ENCODE measurements around the gene PES1. TPM values are rescaled to one million over a fixed set of nuclear protein-coding genes. Genes with fewer than 3 reads are reported as not detected.
A peak's percentile ranks its signal among the peaks of the same experiment; 100 is the strongest.
"Not testable (repeated sequence)": the region's sequence is repeated elsewhere in the genome, so short reads cannot be mapped to it uniquely, and the experiment has no call there.

Gene PES1
- 10 to 100 TPM in 11 of 12 donors, not detected in 1; 40.9 to 58.0 (median 44.8) TPM for polyA plus RNA-seq (ENCODE audit: insufficient read length in 12 of 12)
- long read RNA-seq, donor 1, transcript PES1-202 (15 exons, 2,295 nt): major isoform, 6 of 13 reads
- long read RNA-seq, donor 1, partial matches to known transcripts: 0 of 13 reads
- long read RNA-seq, donor 1, other reads (novel, unspliced or antisense): 0 of 13 reads
- long read RNA-seq, donor 2, transcript PES1-202 (15 exons, 2,295 nt): major isoform, 6 of 11 reads
- long read RNA-seq, donor 2, partial matches to known transcripts: 0 of 11 reads
- long read RNA-seq, donor 2, other reads (novel, unspliced or antisense): 0 of 11 reads
- long read RNA-seq, donor 3, transcript PES1-202 (15 exons, 2,295 nt): major isoform, 6 of 8 reads
- long read RNA-seq, donor 3, partial matches to known transcripts: 0 of 8 reads
- long read RNA-seq, donor 3, other reads (novel, unspliced or antisense): 0 of 8 reads
- long read RNA-seq, donor 4: 0 reads
- long read RNA-seq, donor 5, transcript PES1-202 (15 exons, 2,295 nt): major isoform, 10 of 10 reads
- long read RNA-seq, donor 5, partial matches to known transcripts: 0 of 10 reads
- long read RNA-seq, donor 5, other reads (novel, unspliced or antisense): 0 of 10 reads
- long read RNA-seq, donor 6, partial matches to known transcripts: 0 of 1 reads
- long read RNA-seq, donor 6, other reads (novel, unspliced or antisense): 0 of 1 reads
- long read RNA-seq, donor 7, partial matches to known transcripts: 0 of 6 reads
- long read RNA-seq, donor 7, other reads (novel, unspliced or antisense): 0 of 6 reads
- long read RNA-seq, donor 8, transcript PES1-202 (15 exons, 2,295 nt): major isoform, 13 of 22 reads
- long read RNA-seq, donor 8, partial matches to known transcripts: 0 of 22 reads
- long read RNA-seq, donor 8, other reads (novel, unspliced or antisense): 8 of 22 reads
- long read RNA-seq, donor 9, partial matches to known transcripts: 0 of 7 reads
- long read RNA-seq, donor 9, other reads (novel, unspliced or antisense): 0 of 7 reads
- long read RNA-seq, donor 10, transcript PES1-202 (15 exons, 2,295 nt): major isoform, 6 of 6 reads
- long read RNA-seq, donor 10, partial matches to known transcripts: 0 of 6 reads
- long read RNA-seq, donor 10, other reads (novel, unspliced or antisense): 0 of 6 reads
- long read RNA-seq, donor 11, transcript PES1-202 (15 exons, 2,295 nt): major isoform, 7 of 11 reads
- long read RNA-seq, donor 11, partial matches to known transcripts: 0 of 11 reads
- long read RNA-seq, donor 11, other reads (novel, unspliced or antisense): 0 of 11 reads

DNA sequence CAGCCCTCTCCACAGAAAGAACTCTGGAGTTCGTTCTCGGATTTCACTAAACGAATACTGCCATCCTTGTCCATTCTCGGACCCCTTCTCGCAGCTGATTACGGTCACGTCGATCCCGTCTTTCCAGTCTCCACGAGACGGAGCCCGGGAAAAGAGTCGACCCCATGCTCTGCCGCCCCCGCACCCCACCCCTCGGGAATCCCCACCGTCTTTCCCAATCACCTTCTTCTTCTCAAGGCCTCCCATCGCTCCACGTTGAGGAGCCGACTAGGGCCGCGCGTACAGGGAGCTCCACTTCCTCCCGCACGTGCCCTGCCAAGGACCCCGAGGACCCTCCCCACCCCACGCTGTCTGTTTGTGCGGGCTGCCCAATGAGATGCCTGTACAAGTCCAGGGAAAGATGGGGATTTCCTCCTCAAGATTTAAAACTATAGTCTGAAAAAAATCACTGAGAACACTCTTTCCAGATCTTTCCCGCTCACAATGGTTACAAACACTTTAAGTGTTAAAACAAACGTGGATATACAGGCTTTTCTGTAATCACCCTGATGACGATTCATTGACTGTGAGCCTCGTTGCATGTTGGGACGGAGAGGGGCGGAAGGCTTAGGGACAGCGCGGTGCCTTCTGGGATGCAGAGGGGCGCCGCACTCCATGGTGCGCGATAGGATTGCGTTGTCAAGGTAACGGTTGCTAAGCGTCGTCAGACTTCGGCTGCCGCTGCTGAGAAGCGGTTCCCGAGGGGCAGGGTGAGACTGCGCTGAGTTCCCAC, at the start of gene PES1:
PES1 (minus strand) TSS at position 323 of the 772 bp plus-strand sequence; CDS start at position 246, 77 bp downstream.
- DNase-seq: peak; percentile 99

GRCh38 chr22:30640839-30641430, 49.2 kb upstream of the PES1 start:
- DNase-seq: no peak

GRCh38 chr22:30640361-30640760, 48.7 kb upstream of the PES1 start:
- no peak for DNase-seq

DNA sequence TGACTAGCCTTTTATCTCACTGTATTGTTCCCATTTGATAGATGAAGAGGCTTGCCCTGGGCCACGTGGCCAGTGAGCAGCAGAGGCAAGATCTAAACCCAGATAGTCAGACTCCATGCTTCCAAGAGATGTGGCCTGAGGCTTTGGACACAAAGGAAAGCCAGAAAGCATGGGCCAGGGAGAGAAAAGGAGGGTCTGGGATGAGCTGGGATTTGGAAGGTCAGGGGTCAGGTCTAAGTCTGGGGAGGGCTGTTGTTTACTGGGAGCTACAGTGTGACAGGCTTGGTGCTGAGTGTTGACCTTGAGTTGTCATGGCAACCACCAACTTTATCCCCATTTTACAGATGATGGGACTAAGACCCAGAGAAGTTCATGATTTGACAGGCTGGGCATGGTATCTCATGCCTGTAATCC, 46.0 kb upstream of the PES1 start:
- DNase-seq: no peak

- no peak for DNase-seq
These were observed 44.7 kb upstream of the PES1 start for GRCh38 chr22:30636226-30637077.

- peak; percentile 86 for DNase-seq
These were observed 43.8 kb upstream of the PES1 start, which contains the start of gene SLC35E4 for GRCh38 chr22:30635273-30636225. Gene SLC35E4 (plus strand): TSS chr22:30635781. CDS start chr22:30636451, 670 bp downstream.

DNA sequence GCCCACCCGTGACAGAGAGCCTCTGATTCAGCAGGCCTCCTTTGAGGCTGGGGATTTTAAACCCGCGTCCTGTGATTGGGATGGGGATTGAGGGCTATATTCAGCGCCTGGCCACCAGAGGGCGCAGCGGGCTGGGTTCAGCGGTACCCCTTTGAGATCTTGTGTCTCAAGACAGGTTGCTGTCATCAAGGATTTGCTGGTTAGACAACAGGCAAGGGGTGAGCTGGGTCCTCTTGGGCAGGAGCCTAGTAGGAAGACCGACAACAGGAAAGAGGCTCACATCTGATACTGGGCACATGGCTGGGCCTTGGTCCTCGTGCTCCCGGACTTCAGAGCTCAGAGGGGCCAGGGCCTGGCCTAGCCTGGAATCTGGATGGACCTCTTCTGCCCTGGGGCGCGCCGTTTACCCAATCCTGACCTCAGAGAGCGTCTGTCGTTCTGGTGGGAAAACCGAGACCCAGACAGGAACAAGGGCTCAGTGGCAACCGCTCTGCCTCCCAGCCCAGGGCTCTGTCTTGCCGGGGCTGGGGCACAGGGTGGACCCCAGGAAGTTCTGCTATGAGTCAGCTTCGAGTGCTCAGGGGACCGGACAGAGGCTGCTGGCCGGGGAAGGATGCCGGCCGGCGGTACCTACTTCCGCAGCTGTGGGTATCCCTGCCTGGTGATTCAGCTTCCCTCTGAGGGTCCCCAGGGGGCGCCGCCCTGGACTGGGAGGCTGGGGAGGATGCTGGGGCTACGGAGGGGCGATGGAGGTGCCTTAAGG, 42.9 kb upstream of the PES1 start:
- peak; percentile 86 for DNase-seq

- not testable (repeated sequence) for DNase-seq
These were observed 39.8 kb upstream of the PES1 start for GRCh38 chr22:30631469-30631868.

GRCh38 chr22:30628491-30628890, 36.8 kb upstream of the PES1 start:
- no peak for DNase-seq

DNA sequence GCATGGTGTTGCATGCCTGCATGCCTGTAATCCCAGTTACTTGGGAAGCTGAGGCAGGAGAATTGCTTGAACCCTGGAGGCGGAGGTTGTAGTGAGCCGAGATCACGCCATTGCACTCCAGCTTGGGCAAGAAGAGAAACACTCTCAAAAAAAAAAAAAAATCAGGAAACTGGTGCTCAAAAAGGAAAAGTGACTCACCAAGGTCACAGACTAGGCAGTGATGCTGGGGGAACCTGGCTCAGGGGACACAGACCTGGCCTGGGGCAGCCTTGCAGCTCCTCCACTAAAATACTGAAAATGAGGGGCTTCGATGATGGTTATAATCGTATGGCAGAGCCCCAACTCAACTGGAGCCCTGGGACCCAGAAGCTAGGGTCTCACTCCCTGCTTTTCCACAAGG, 35.8 kb upstream of the PES1 start:
- no peak for DNase-seq

GRCh38 chr22:30626413-30626812, 34.7 kb upstream of the PES1 start:
- no peak for DNase-seq

DNA sequence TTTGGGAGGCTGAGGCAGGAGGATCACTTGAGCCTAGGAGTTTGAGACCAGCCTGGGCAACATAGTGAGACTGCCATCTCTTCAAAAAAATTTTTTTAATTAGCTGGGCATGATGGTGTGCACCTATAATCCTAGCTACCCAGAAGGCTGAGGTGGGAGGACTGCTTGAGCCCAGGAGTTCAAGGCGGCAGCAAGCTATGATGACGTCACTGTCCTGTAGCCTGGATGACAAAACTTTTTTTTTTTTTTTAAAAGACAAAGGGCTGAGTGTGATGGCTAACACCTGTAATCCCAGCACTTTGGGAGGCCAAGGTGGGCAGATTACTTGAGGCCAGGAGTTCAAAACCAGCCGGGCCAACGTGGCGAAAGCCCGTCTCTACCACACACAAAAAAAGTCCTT, 28.2 kb upstream of the PES1 start:
- not testable (repeated sequence) for DNase-seq

DNA sequence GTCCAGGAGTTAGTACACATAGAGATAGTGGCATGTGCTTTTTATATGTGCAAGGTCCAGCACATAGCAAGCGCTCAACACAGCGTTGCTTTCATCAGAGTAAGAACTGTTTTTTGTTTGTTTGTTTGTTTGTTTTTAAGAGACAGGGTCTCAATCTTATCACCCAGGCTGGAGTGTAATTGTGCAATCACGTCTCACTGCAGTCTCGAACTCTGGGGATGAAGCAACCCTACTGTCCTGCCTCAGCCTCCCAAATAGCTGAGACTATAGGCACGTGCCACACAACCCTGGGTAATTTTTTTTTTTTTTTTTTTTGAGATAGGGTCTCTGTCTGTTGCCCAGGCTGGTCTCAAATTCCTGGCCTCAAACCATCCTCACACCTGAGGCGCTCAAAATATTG, 26.1 kb upstream of the PES1 start:
- no peak for DNase-seq

GRCh38 chr22:30615543-30615954, 23.8 kb upstream of the PES1 start:
- no peak for DNase-seq

GRCh38 chr22:30614879-30615278, 23.2 kb upstream of the PES1 start:
- DNase-seq: no peak

GRCh38 chr22:30614268-30614667, 22.6 kb upstream of the PES1 start:
- no peak for DNase-seq

GRCh38 chr22:30612789-30613188, 21.1 kb upstream of the PES1 start:
- DNase-seq: no peak

Measured in muscle of arm (tissue), 14 donors.